ENCODE results near the gene TBC1D24.
"Not testable (repeated sequence)": the region's sequence is repeated elsewhere in the genome, so short reads cannot be mapped to it uniquely, and the experiment has no call there.

TBC1D24 gene

GRCh38 chr16:2432801-2433505 is 42.0 kb upstream of the TBC1D24 start:
- Histone ChIP-seq H4K20me1 (ENCODE audit: insufficient read depth, low read length) (no peaks in the 10 kb centered on the region), H3K36me3 (replicated peaks; ENCODE audit: insufficient read depth, low read length) (peaks cover 17% of the 10 kb centered on the region), H3K4me3 (ENCODE audit: low read length) (no peak overlapping the region), H3K27ac (ENCODE audit: low read length) (no peak overlapping the region), H3K4me2 (ENCODE audit: low read depth, low read length) (no peak overlapping the region), H3F3A (ENCODE audit: insufficient read depth, low read length) (no peaks in the 10 kb centered on the region), H3K9ac (ENCODE audit: low read length) (no peak overlapping the region), H3K4me1 (ENCODE audit: low read length) (peaks cover 10% of the 10 kb centered on the region), H3K27me3 (replicated peaks; ENCODE audit: insufficient read depth, low read length) (no peaks in the 10 kb centered on the region), H3K79me2 (ENCODE audit: low read length) (peaks cover 40% of the 10 kb centered on the region), H3K9me3 (replicated peaks; ENCODE audit: insufficient read depth, low read length) (no peaks in the 10 kb centered on the region), H2AFZ (ENCODE audit: low read length) (no peak overlapping the region), H3K9me2 (replicated peaks; ENCODE audit: insufficient read depth, low read length) (no peaks in the 10 kb centered on the region)
- no peak for DNase-seq
- TF ChIP-seq EZH2phosphoT487 (IDR thresholded peaks at IDR 0.05; ENCODE audit: low read length): no peak
- TF ChIP-seq CTCF (IDR thresholded peaks at IDR 0.05; ENCODE audit: low read length): no peak
- no peak for TF ChIP-seq EZH2 (optimal IDR thresholded peaks at IDR 0.05; ENCODE audit: low read depth, low read length)

- not testable (repeated sequence) for H3K27ac ChIP-seq (ENCODE audit: low read length); DNase-seq; H3K9me3 ChIP-seq (replicated peaks; ENCODE audit: insufficient read depth, low read length); H3F3A ChIP-seq (ENCODE audit: insufficient read depth, low read length); H3K4me1 ChIP-seq (ENCODE audit: low read length); H3K27me3 ChIP-seq (replicated peaks; ENCODE audit: insufficient read depth, low read length); H3K9ac ChIP-seq (ENCODE audit: low read length); H3K4me2 ChIP-seq (ENCODE audit: low read depth, low read length); H3K4me3 ChIP-seq (ENCODE audit: low read length); H2AFZ ChIP-seq (ENCODE audit: low read length); H4K20me1 ChIP-seq (ENCODE audit: insufficient read depth, low read length); H3K9me2 ChIP-seq (replicated peaks; ENCODE audit: insufficient read depth, low read length)
- Histone ChIP-seq H3K79me2 (ENCODE audit: low read length) (peaks cover 30% of the 10 kb centered on the region), H3K36me3 (replicated peaks; ENCODE audit: insufficient read depth, low read length) (peaks cover 20% of the 10 kb centered on the region)
Measured at GRCh38 chr16:2435236-2435635, 39.7 kb upstream of the TBC1D24 start.

- Histone ChIP-seq H3K36me3 (replicated peaks; ENCODE audit: insufficient read depth, low read length) (peaks cover 20% of the 10 kb centered on the region), H3K27ac (ENCODE audit: low read length) (no peak overlapping the region), H3K4me1 (ENCODE audit: low read length) (no peaks in the 10 kb centered on the region), H4K20me1 (ENCODE audit: insufficient read depth, low read length) (no peaks in the 10 kb centered on the region), H3K4me2 (ENCODE audit: low read depth, low read length) (no peak overlapping the region), H3K9ac (ENCODE audit: low read length) (no peak overlapping the region), H3F3A (ENCODE audit: insufficient read depth, low read length) (0 out of 2 replicates have a peak, but pooled peaks cover 9% of the 10 kb centered on the region), H3K9me2 (replicated peaks; ENCODE audit: insufficient read depth, low read length) (no peaks in the 10 kb centered on the region), H3K27me3 (replicated peaks; ENCODE audit: insufficient read depth, low read length) (no peaks in the 10 kb centered on the region), H2AFZ (ENCODE audit: low read length) (no peak overlapping the region), H3K79me2 (ENCODE audit: low read length) (peaks cover 22% of the 10 kb centered on the region), H3K4me3 (ENCODE audit: low read length) (no peak overlapping the region), H3K9me3 (replicated peaks; ENCODE audit: insufficient read depth, low read length) (no peaks in the 10 kb centered on the region)
- no peak for DNase-seq
- TF ChIP-seq EZH2phosphoT487 (IDR thresholded peaks at IDR 0.05; ENCODE audit: low read length) (no peak), EZH2 (optimal IDR thresholded peaks at IDR 0.05; ENCODE audit: low read depth, low read length) (no peak), CTCF (IDR thresholded peaks at IDR 0.05; ENCODE audit: low read length) (no peak)
Measured at GRCh38 chr16:2436110-2436509, 38.8 kb upstream of the TBC1D24 start.

GRCh38 chr16:2437032-2437790 is 37.7 kb upstream of the TBC1D24 start:
- H4K20me1 ChIP-seq (ENCODE audit: insufficient read depth, low read length): no peaks in the 10 kb centered on the region
- no peak overlapping the region for H3K9ac ChIP-seq (ENCODE audit: low read length)
- H3K4me3 ChIP-seq (ENCODE audit: low read length): no peak overlapping the region
- H3K4me2 ChIP-seq (ENCODE audit: low read depth, low read length): no peak overlapping the region
- no peak overlapping the region for H2AFZ ChIP-seq (ENCODE audit: low read length)
- peaks cover 20% of the 10 kb centered on the region for H3K36me3 ChIP-seq (replicated peaks; ENCODE audit: insufficient read depth, low read length)
- peaks cover 12% of the 10 kb centered on the region for H3K79me2 ChIP-seq (ENCODE audit: low read length)
- H3K27me3 ChIP-seq (replicated peaks; ENCODE audit: insufficient read depth, low read length): no peaks in the 10 kb centered on the region
- no peak for DNase-seq
- no peak for TF ChIP-seq CTCF (IDR thresholded peaks at IDR 0.05; ENCODE audit: low read length)
- TF ChIP-seq EZH2phosphoT487 (IDR thresholded peaks at IDR 0.05; ENCODE audit: low read length): no peak
- TF ChIP-seq EZH2 (optimal IDR thresholded peaks at IDR 0.05; ENCODE audit: low read depth, low read length): no peak
- H3K9me2 ChIP-seq (replicated peaks; ENCODE audit: insufficient read depth, low read length): no peaks in the 10 kb centered on the region
- H3K9me3 ChIP-seq (replicated peaks; ENCODE audit: insufficient read depth, low read length): no peaks in the 10 kb centered on the region
- H3K4me1 ChIP-seq (ENCODE audit: low read length): no peaks in the 10 kb centered on the region
- H3K27ac ChIP-seq (ENCODE audit: low read length): no peak overlapping the region
- 0 out of 2 replicates have a peak, but pooled peaks cover 9% of the 10 kb centered on the region for H3F3A ChIP-seq (ENCODE audit: insufficient read depth, low read length)

Measured in MM.1S (cell line).